Stimulated activated effector memory CD8-positive, alpha-beta T cell treated with anti-CD3 and anti-CD28 coated beads, Interleukin-12 subunit alpha, Interleukin-12 subunit beta, amount 100 ng/mL, for 72 hours (primary cell): ENCODE data around the gene UNC5CL.
"Not testable (repeated sequence)": the region's sequence is repeated elsewhere in the genome, so short reads cannot be mapped to it uniquely, and the experiment has no call there.

Experiments
- ATAC-seq: fragments of 150-1000 bp; cut with Tn5 transposase; 2 replicates; pipeline ENCODE4 v1.10.0; 2021
- DNase-seq, 2 donors: peaks; one replicate each; pipeline ENCODE4 v3.0.0; 2021 to 2022; ENCODE audit warnings: low spot score in 2 of 2
- H3K27ac Mint-ChIP-seq: one replicate; pipeline ENCODE4 v1.8.0; 2022; ENCODE audit warnings: mild to moderate bottlenecking, mixed read lengths
- H3K36me3 Mint-ChIP-seq: one replicate; pipeline ENCODE4 v1.8.0; 2022; ENCODE audit warnings: mild to moderate bottlenecking, mixed read lengths
- H3K4me1 Mint-ChIP-seq: one replicate; pipeline ENCODE4 v1.8.0; 2022; ENCODE audit warnings: mixed read lengths
- H3K4me3 Mint-ChIP-seq: one replicate; pipeline ENCODE4 v1.8.0; 2022; ENCODE audit warnings: mild to moderate bottlenecking, mixed read lengths
- H3K9me3 Mint-ChIP-seq: one replicate; pipeline ENCODE4 v1.8.0; 2022; ENCODE audit warnings: mixed read lengths

Gene UNC5CL

GRCh38 chr6:41036186-41036585, 2.8 kb downstream of the UNC5CL start:
- Mint-ChIP-seq H3K36me3 (no peaks in the 10 kb centered on the region), H3K4me1 (no peaks in the 10 kb centered on the region), H3K27ac (no peak overlapping the region), H3K9me3 (no peaks in the 10 kb centered on the region), H3K4me3 (no peak overlapping the region)
- DNase-seq (no peak), ATAC-seq (no peak)

DNA sequence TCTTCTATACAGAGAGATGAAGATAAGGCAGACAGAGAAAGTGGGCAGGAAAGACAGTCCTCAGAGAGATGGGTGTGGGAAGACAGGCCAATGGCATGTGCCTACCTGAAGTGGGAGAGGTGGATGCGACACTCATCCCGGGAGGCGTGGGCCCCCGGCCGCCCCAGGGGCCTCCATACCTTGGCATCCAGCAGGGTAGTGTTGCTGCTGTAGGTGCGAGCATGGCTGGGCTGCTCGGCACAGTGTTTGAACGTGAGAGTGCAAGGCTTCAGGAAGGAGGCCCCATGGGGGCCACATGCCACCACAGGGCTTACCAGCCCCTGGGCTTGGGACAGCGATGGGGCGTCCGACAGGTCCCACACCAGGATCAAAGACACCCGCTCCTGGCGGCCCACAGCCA, 5.2 kb downstream of the UNC5CL start:
- Mint-ChIP-seq H3K27ac (peak overlapping the region; percentile 0), H3K36me3 (no peaks in the 10 kb centered on the region), H3K4me1 (peaks cover 6% of the 10 kb centered on the region), H3K9me3 (no peaks in the 10 kb centered on the region), H3K4me3 (no peak overlapping the region)
- ATAC-seq (no peak), DNase-seq (no peak)

DNA sequence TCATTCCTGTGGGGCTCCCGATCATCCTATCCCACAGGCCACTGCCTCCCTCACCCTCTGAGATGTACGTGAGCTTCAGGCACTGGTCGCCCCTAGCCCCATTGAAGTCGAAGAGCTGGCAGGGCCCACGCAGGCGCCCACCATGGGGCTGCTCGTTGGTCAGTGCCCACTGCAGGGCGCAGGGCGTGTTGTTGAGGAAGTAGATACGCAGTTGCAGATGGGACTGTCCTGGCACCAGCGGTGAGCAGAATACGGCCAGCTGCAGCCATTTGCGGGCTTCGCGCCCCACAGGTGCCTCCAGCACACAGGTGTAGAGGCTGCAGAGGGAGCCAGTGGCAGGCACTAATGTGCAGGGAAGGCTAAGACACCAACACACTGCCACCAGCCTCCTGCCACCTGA, 6.2 kb downstream of the UNC5CL start:
- peaks cover 3% of the 10 kb centered on the region for H3K36me3 Mint-ChIP-seq
- ATAC-seq = no peak
- H3K4me3 Mint-ChIP-seq = no peak overlapping the region
- peaks cover 15% of the 10 kb centered on the region for H3K4me1 Mint-ChIP-seq
- no peak for DNase-seq
- peak overlapping the region; percentile 0 for H3K27ac Mint-ChIP-seq
- no peaks in the 10 kb centered on the region for H3K9me3 Mint-ChIP-seq

DNA sequence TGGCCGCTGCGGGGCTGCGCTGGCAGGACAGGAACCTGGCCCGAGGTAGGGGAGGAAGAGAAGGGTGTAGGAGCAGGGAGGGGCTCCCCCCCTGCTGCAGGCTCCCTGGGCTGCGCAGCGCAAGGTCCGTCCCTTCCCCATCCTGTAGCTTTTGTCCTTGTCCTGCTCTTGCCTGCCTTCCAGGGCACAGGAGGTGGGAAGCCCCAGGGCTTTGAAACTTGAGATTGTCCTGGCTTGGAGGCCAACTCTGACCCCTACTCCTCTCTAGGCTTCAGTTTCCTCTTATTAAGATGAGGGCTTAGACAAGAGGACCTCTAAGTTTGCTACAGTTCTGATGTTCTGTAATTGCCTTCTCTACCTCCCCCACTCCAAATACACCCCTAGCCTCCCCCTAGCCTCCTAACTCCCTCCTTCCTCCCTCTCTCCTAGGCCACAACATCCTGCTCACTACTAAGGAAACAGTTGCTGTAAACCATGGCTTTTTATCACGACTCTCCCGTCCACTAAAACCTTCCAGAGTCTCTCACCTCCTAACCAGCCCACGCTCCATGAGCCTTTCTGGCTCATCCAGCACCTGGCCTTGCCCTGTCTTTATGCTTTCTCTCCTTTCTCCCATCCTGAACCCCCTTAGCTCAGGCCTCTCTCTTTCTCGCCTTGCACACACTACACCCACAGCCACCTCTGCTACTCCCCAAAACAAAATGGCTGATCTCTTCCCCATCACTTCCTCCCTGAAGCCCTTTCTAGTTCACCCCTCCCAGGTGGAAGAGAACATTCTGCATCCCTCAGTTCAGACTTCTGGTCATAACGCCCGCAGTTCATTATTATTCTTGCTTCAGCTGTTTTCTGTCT, 10.2 kb downstream of the UNC5CL start:
- Mint-ChIP-seq H3K36me3 (peaks cover 6% of the 10 kb centered on the region), H3K27ac (peak overlapping the region; percentile 58), H3K4me1 (peaks cover 25% of the 10 kb centered on the region), H3K4me3 (peak overlapping the region; percentile 72), H3K9me3 (no peaks in the 10 kb centered on the region)
- DNase-seq = no peak
- ATAC-seq = peak; percentile 59

GRCh38 chr6:41027799-41028560, 11.0 kb downstream of the UNC5CL start:
- no peaks in the 10 kb centered on the region for H3K9me3 Mint-ChIP-seq
- peak; percentile 91 to 93 for DNase-seq
- H3K4me1 Mint-ChIP-seq = peaks cover 25% of the 10 kb centered on the region
- H3K4me3 Mint-ChIP-seq = peak overlapping the region; percentile 72
- peaks cover 6% of the 10 kb centered on the region for H3K36me3 Mint-ChIP-seq
- ATAC-seq = peak; percentile 90
- H3K27ac Mint-ChIP-seq = peak overlapping the region; percentile 58

DNA sequence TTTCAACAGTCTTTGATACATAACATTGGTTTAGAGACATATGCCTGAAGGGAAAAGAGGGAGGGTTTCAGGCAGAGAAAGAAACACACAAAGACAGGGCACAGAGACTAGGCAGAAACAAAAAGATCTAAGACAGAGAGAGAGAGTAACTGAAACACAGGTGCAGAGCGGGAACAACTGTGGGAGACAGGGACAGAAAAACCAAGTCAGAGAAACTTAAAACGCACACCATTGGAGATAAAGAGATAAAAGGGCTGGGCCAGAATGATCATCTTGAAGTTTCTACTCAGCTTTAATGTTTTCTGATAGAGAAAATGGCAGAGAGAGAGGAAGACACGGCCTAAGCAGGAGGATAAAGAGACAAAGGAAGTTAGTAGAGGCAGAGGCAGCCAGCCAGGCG, 11.8 kb downstream of the UNC5CL start:
- no peaks in the 10 kb centered on the region for H3K9me3 Mint-ChIP-seq
- peak overlapping the region; percentile 58 for H3K27ac Mint-ChIP-seq
- DNase-seq (no peak), ATAC-seq (no peak)
- peaks cover 6% of the 10 kb centered on the region for H3K36me3 Mint-ChIP-seq
- peak overlapping the region; percentile 72 for H3K4me3 Mint-ChIP-seq
- H3K4me1 Mint-ChIP-seq = peaks cover 25% of the 10 kb centered on the region

- Mint-ChIP-seq H3K36me3 (peaks cover 6% of the 10 kb centered on the region), H3K4me1 (peaks cover 25% of the 10 kb centered on the region), H3K4me3 (no peak overlapping the region), H3K9me3 (no peaks in the 10 kb centered on the region), H3K27ac (no peak overlapping the region)
- ATAC-seq = no peak
- DNase-seq = no peak
Measured at GRCh38 chr6:41025966-41026530, 13.0 kb downstream of the UNC5CL start.

- Mint-ChIP-seq H3K4me1 (peaks cover 13% of the 10 kb centered on the region), H3K9me3 (no peaks in the 10 kb centered on the region), H3K36me3 (peaks cover 5% of the 10 kb centered on the region), H3K27ac (no peak overlapping the region), H3K4me3 (no peak overlapping the region)
- ATAC-seq (no peak), DNase-seq (no peak)
Measured at GRCh38 chr6:41023114-41023513, 15.9 kb downstream of the UNC5CL start.

GRCh38 chr6:41022294-41022693, 16.7 kb downstream of the UNC5CL start:
- no peak for DNase-seq
- no peak for ATAC-seq
- Mint-ChIP-seq H3K36me3 (no peaks in the 10 kb centered on the region), H3K27ac (no peak overlapping the region), H3K4me3 (no peak overlapping the region), H3K4me1 (peaks cover 4% of the 10 kb centered on the region), H3K9me3 (no peaks in the 10 kb centered on the region)

- H3K9me3 Mint-ChIP-seq = no peaks in the 10 kb centered on the region
- no peak for ATAC-seq
- no peak for DNase-seq
- no peaks in the 10 kb centered on the region for H3K36me3 Mint-ChIP-seq
- H3K4me1 Mint-ChIP-seq = no peaks in the 10 kb centered on the region
- no peak overlapping the region for H3K4me3 Mint-ChIP-seq
- H3K27ac Mint-ChIP-seq = no peak overlapping the region
Measured at GRCh38 chr6:41021832-41022231, 17.2 kb downstream of the UNC5CL start.

GRCh38 chr6:41017663-41018062, 21.4 kb downstream of the UNC5CL start:
- Mint-ChIP-seq H3K4me3 (no peak overlapping the region), H3K27ac (no peak overlapping the region), H3K4me1 (no peaks in the 10 kb centered on the region), H3K36me3 (no peaks in the 10 kb centered on the region), H3K9me3 (no peaks in the 10 kb centered on the region)
- ATAC-seq (no peak), DNase-seq (no peak)

DNA sequence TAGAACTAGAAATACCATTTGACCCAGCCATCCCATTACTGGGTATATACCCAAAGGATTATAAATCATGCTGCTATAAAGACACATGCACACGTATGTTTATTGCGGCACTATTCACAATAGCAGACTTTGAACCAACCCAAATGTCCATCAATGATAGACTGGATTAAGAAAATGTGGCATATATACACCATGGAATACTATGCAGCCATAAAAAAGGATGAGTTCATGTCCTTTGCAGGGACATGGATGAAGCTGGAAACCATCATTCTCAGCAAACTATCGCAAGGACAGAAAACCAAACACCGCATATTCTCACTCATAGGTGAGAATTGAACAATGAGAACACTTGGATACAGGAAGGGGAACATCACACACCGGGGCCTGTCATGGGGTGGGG, 23.2 kb downstream of the UNC5CL start:
- not testable (repeated sequence) for H3K27ac Mint-ChIP-seq

GRCh38 chr6:41014780-41015179, 24.2 kb downstream of the UNC5CL start:
- H3K4me1 Mint-ChIP-seq = no peaks in the 10 kb centered on the region
- ATAC-seq (no peak), DNase-seq (no peak)
- no peaks in the 10 kb centered on the region for H3K36me3 Mint-ChIP-seq
- H3K9me3 Mint-ChIP-seq = no peaks in the 10 kb centered on the region
- H3K4me3 Mint-ChIP-seq = no peak overlapping the region
- H3K27ac Mint-ChIP-seq = no peak overlapping the region

More for the DNA sequence above, 23.2 kb downstream of the UNC5CL start:
- H3K4me3 Mint-ChIP-seq, H3K9me3 Mint-ChIP-seq, H3K36me3 Mint-ChIP-seq, H3K4me1 Mint-ChIP-seq, ATAC-seq, DNase-seq: not testable (repeated sequence)

- no peaks in the 10 kb centered on the region for H3K4me1 Mint-ChIP-seq
- DNase-seq (no peak), ATAC-seq (no peak)
- no peak overlapping the region for H3K4me3 Mint-ChIP-seq
- H3K36me3 Mint-ChIP-seq = no peaks in the 10 kb centered on the region
- H3K9me3 Mint-ChIP-seq = no peaks in the 10 kb centered on the region
- no peak overlapping the region for H3K27ac Mint-ChIP-seq
Measured at GRCh38 chr6:41013466-41014153, 25.4 kb downstream of the UNC5CL start.

DNA sequence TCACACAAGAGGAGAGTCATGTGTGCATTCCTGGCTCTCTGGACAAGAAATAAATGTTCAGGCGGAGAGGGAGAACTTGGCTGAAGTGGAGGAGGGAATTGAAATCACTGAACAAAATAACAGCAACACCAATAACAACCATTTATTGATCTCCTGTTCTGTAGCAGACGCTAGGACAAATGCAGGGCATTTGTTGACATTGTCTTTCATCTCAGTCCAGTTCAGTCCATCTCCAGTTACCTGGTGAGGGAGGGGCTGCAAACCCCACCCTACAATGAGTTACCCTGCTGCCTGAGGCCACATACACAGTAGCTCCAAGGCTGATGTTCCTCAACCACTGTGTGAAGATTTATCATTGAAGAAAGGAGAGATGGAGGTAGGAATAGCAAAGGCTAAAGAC, 27.3 kb downstream of the UNC5CL start:
- Mint-ChIP-seq H3K4me3 (no peak overlapping the region), H3K36me3 (no peaks in the 10 kb centered on the region), H3K4me1 (no peaks in the 10 kb centered on the region), H3K9me3 (no peaks in the 10 kb centered on the region), H3K27ac (no peak overlapping the region)
- no peak for ATAC-seq
- no peak for DNase-seq
